Central memory CD4-positive, alpha-beta T cell (primary cell): ENCODE results near the gene DESI1.
"Not testable (repeated sequence)": the region's sequence is repeated elsewhere in the genome, so short reads cannot be mapped to it uniquely, and the experiment has no call there.

Source experiments
- DNase-seq: peaks from one replicate; pipeline ENCODE4 v3.0.0; 2022

Gene DESI1

GRCh38 chr22:41582694-41583093 lies 38.1 kb downstream of the DESI1 start:
- no peak for DNase-seq

DNA sequence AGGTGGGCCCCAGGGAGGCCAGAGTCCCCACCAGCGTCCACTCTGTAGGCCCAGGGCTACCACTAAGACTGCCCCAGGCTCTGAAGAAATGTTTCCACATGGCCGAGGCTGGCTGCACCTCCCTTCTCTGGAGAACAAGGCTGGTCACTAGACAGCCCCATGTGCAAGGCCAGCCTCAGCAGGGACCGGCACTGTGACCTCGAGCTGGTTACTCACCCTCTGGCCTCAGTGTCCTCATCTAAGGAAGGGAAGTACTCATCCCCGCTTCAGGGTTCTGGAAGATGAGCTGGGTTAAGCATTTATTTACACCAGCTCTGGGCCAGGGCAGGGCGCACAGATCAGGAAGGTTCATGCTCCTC lies 40.9 kb downstream of the DESI1 start:
- no peak for DNase-seq

GRCh38 chr22:41579297-41579996 lies 41.4 kb downstream of the DESI1 start:
- DNase-seq = no peak

- no peak for DNase-seq
These were observed 42.0 kb downstream of the DESI1 start for GRCh38 chr22:41578818-41579217.

GRCh38 chr22:41578114-41578513 lies 42.7 kb downstream of the DESI1 start:
- no peak for DNase-seq

- no peak for DNase-seq
These were observed 44.0 kb downstream of the DESI1 start for GRCh38 chr22:41576877-41577276.

DNA sequence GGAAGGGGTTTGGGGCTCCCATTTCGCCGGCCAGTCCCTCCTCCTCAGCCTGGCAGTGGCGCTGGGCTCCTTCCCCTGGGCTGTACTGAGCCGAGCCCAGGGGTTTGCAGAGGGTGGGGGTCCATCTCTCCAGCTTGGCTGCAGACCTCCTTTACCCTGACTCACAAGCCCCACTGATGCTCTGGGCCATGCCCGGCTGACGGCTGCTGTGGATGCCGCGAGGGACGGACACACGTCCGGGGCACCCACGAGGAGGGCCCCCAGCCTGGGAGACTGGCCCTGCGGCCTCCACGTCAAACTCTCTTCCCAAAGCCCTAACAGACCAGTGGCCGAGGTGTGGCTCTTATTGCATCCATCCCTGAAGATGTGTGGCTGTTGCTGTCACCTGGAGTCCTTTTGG lies 45.3 kb downstream of the DESI1 start:
- DNase-seq = no peak

DNA sequence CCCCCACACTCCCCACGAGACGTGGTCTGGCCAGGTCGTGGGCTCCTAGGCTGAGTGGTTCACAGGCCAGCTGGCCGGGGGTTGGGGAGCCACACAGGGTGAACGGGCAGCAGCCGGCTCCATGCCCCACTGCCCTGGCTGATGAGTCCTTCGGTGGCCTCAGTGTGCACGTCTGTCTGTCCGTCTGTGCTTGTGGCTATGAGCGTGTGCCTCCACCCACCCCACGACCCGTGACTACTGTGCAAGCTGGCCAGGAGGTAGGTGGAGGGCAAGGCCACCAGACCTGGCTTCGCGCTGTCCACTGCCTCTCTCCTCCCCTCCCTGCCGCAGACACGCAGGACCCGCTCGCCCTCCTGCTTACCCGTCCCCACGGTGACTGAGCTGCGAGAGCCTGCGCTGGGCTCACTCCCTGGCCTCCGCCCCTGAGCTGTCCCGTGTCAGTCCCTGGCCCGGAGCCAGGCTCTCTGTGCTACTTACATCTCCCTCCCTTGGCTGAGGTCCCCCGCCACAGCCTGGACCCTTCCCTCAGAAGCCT lies 45.9 kb downstream of the DESI1 start:
- DNase-seq = no peak

DNA sequence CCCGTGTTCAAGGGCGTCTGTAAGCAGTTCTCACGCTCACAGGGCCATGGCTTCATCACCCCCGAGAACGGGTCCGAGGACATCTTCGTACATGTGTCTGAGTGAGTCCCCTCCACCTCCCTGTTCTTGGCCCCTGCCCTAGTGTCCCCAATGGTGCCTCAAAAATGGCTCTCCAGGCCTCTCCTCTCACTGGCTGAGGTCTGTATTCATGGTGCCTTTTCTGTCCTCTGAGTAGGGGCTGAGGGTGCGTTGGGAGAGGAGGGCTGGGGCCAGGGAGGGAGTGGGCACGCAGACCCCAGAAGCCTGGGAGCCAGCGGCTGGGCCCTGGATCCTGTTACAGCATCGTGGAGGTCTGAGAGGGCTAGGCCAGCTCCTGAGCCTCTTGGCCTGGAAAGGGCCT lies 47.2 kb downstream of the DESI1 start:
- DNase-seq = no peak

DNA sequence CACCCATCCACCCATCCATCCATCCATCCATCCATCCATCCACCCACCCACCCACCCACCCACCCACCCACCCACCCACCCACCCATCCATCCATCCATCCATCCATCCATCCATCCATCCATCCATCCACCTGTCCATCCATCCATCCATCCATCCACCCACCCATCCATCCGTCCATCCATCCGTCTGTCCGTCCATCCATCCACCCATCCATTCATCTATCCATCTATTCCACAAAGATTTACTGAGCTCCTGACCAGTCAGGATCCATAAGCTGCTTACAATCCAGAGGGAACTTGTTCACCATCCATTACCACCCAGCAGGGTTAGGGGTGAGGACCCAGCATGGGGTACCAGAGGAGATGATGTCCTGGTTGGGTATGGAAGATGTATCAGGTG lies 48.5 kb downstream of the DESI1 start:
- not testable (repeated sequence) for DNase-seq

DNA sequence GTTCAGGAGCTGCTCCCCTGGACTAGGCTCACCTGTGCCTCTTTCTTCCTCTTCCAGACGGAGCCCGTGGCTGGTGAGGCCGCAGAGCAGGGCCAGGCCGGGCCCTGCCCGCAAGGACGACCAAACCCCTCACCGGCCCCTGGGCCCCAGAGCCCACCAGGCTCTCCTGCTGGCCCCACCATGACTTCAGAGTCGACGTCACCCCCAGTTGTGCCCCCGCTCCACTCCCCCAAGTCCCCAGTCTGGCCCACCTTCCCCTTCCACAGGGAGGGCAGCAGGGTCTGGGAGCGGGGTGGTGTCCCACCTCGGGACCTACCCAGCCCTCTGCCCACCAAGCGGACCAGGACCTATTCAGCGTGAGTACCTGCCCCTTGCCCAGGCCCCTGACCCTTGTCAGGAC lies 49.1 kb downstream of the DESI1 start:
- DNase-seq = no peak

DNA sequence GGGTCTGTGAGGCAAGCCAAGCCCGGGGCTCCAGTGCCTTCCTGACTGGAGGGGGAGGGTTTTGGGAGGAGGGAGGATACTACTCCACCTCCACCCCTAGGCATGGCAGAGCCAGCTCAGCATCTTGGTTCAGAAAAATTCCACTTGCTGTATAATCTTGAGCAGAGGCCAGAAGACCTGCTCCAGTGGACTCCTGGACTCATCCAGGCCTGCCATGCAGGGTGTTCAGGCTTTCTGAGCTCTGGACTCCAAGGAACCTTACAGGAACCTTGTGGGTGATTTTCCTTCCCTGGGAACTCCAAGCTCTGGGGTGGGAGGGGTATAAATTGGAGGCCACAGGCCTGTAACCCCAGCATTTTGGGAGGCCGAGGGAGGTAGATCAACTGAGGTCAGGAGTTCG lies 50.6 kb downstream of the DESI1 start:
- no peak for DNase-seq

- DNase-seq = no peak
These were observed 52.0 kb downstream of the DESI1 start for GRCh38 chr22:41568811-41569210.

DNA sequence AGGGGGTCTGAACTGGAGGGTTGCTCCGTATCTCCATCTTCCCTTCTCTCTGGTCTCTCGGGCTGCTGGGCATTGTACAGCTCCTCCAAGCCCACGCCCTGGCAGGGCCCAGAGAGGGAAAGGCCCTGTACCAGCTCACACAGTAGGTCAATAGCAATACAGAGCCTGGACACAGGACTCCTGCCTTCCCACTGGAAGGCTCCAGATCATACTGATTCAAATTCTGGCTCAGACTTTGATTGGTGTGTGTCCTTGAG lies 53.4 kb downstream of the DESI1 start:
- DNase-seq = no peak

DNA sequence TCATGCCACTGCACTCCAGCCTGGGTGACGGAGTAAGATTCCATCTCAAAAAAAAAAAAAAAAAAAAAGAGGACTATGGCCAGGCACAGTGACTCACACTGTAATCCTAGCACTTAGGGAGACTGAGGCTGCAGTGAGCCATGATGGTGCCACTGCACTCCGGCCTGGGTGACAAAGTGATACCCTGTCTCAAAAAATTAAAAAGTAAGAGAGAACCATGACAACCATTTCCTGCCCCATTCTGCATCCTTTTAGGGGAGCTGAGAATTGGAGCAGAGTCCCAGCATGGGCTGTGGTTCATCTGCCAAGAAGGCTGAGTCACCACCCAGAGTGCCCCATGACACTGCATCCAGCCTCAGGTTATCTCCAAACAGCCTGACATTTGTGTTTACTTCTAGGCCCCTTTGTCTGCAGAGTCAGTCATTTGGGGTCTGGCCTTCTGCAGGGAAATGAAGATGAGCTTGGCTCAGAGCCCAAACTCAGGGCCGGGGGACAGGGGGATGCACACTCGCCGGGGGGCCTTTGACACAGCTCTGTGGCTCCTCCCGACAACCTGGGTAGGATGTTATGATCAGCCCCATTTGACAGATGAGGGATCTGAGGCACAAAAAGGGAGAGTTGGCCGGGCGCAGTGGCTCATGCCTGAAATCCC lies 55.3 kb downstream of the DESI1 start:
- DNase-seq = no peak

GRCh38 chr22:41564563-41564962 lies 56.3 kb downstream of the DESI1 start:
- DNase-seq = no peak

- no peak for DNase-seq
These were observed 57.7 kb downstream of the DESI1 start for GRCh38 chr22:41563051-41563711.

DNA sequence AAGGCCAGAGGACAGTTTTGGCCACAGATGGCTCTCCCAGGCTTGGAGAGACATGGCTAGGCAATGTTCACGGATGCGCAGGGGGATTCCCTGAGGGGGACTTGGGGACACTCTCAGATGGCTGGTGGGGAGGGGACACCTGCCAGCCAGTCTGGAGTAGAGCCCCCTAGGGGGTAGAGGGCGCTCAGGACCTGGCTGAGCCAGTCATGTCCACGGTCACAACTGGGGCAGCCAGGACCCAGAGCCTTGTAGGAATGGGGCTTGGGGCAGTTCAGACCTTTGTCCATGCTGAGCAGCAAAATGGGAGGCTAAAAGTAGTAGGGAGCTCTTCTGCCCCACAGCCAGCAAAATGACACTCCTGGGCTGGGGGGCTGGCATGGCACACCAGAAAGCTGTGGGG lies 58.4 kb downstream of the DESI1 start:
- no peak for DNase-seq

DNA sequence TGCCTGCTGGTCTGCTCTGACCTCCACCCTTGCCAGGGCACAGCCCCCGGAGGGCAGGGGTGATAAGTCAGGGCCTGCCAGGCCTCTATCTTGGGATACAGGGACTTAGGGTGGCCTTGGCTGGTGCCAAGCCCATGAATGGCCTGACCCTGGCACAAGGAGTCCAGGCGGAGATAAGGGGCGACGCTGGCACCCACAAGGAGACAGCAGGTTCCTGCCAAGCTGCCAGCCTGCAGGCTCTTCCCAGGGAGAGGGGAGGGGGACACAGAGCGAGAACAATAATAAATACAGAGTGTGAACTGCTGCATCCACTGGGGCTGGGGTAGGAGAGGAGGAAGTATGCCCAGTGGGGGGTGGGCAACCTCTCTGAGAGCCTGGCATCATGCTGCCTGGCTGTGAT lies 59.1 kb downstream of the DESI1 start:
- DNase-seq = no peak

DNA sequence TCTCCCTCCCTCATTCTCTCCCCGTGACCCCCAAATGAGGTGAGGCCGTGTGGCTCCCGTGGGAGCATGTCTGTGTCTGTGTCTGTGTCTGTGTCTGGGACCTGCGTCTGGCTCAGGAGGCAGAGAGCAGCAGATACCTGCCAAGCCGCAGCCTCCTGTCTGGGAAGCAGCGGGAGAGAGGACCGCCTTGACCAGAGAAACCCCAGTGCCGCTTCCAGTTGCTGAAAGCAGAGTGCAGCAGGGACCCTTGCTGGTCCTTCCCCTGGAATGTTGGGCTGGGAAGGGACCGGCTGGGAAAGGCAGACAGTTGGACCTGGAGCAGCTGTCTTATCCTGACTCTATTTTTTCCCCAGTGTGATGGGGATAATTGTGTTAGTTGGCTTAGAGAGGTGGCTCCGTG lies 59.5 kb downstream of the DESI1 start:
- DNase-seq = no peak

DNA sequence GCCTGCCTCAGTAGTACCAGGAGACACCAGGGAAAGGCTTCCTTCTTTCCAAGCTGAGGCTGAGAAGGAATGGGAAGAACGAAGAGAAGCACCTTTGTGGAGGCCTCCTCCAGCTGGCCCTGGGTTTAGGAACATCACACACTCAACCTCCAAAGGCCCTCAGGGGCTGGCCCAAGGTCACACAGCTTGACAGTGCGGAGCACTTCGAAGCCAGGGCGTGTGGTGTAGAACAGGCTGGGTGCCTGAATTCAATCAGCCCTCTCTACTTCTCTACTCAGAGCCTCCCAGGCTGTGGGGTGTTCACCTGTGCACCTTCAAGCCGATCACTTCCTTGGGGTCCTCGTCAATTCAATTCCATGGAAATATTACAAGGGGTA lies 60.8 kb downstream of the DESI1 start:
- no peak for DNase-seq

- DNase-seq = not testable (repeated sequence)
These were observed 62.6 kb downstream of the DESI1 start for GRCh38 chr22:41558241-41558630.

GRCh38 chr22:41557401-41558240 lies 63.2 kb downstream of the DESI1 start:
- no peak for DNase-seq

- no peak for DNase-seq
These were observed 64.3 kb downstream of the DESI1 start for GRCh38 chr22:41556561-41556960.
